Activated B cell treated with CpG ODN at 0.5 μM for 24 hours (primary cell): ENCODE results near the gene TBX15. TPM values are rescaled to one million over a fixed set of nuclear protein-coding genes. Genes with fewer than 3 reads are reported as not detected.

Source experiments
- ATAC-seq: fragments of 200-7000 bp; cut with Tn5 transposase; one replicate; pipeline ENCODE4 v1.10.0; 2021; ENCODE audit warnings: low read depth, mild to moderate bottlenecking, moderate library complexity
- CTCF ChIA-PET: fragments of 350-600 bp; sonication (Branson Sonifier 250); formaldehyde crosslinking; loops from one replicate; lab custom pipeline; 2021; ENCODE audit warnings: antibody characterized with exemption; lab: Charles Lee
- POLR2A ChIA-PET: fragments of 350-600 bp; sonication (Branson Sonifier 250); formaldehyde crosslinking; loops from one replicate; lab custom pipeline; 2021; ENCODE audit warnings: antibody characterized with exemption; lab: Charles Lee
- DNase-seq: peaks from one replicate; pipeline ENCODE4 v3.0.0; 2022
- H3K27ac Mint-ChIP-seq: one replicate; pipeline ENCODE4 v1.8.0; 2020; ENCODE audit warnings: mixed read lengths
- H3K27me3 Mint-ChIP-seq: one replicate; pipeline ENCODE4 v1.8.0; 2021; ENCODE audit warnings: mixed read lengths
- H3K36me3 Mint-ChIP-seq: one replicate; pipeline ENCODE4 v1.8.0; 2021; ENCODE audit warnings: low read depth, mixed read lengths
- H3K4me1 Mint-ChIP-seq: one replicate; pipeline ENCODE4 v1.8.0; 2021; ENCODE audit warnings: mixed read lengths
- H3K4me3 Mint-ChIP-seq: one replicate; pipeline ENCODE4 v1.8.0; 2020; ENCODE audit warnings: mild to moderate bottlenecking, mixed read lengths
- H3K9me3 Mint-ChIP-seq: one replicate; pipeline ENCODE4 v1.8.0; 2020; ENCODE audit warnings: mixed read lengths
- CTCF ChIP-seq: fragments of 200-600 bp; IDR thresholded peaks from one replicate; pipeline ENCODE4 v1.8.0; 2022; ENCODE audit warnings: antibody characterized with exemption, mild to moderate bottlenecking
- intact Hi-C: fragments of 100-400 bp; cut with micrococcal nuclease; formaldehyde crosslinking; loops from one replicate; pipeline ENCODE4 v1.15.1; 2024
- total RNA-seq: library from RNA; stranded (reverse); gene quantifications from 2 replicates; pipeline ENCODE4 v1.2.3, GENCODE V29; 2022

Gene TBX15
- total RNA-seq, 1 donor from 2014 or later = 0.09 TPM

DNA sequence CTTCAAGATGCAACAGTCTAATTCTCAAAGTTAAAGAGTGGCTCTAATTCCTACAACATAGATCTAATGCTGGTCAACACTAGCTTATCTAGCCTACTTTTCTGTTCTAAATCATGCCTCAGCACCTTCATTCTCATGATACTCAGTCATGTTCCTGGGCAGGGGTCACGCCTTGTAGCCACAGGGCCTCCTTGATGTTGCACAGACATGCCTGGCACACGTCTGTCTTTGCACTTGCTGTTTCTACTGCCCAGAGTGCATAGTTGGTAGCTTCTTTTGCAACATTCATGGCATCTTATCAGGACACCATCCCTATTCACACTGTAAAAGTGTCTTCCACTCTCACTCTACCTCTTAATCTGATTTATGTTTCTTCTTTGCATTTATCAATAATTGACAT is 76.6 kb downstream of the TBX15 start:
- DNase-seq = no peak
- Mint-ChIP-seq H3K9me3 (no peaks in the 10 kb centered on the region), H3K4me1 (peaks cover 4% of the 10 kb centered on the region), H3K27ac (no peak overlapping the region), H3K36me3 (no peaks in the 10 kb centered on the region), H3K27me3 (peaks cover 7% of the 10 kb centered on the region), H3K4me3 (no peak overlapping the region)
- no peak for ATAC-seq
- ChIA-PET POLR2A (no interaction called here), CTCF (no interaction called here)
- intact Hi-C loops = no loop called here
- TF ChIP-seq CTCF = no peak

DNA sequence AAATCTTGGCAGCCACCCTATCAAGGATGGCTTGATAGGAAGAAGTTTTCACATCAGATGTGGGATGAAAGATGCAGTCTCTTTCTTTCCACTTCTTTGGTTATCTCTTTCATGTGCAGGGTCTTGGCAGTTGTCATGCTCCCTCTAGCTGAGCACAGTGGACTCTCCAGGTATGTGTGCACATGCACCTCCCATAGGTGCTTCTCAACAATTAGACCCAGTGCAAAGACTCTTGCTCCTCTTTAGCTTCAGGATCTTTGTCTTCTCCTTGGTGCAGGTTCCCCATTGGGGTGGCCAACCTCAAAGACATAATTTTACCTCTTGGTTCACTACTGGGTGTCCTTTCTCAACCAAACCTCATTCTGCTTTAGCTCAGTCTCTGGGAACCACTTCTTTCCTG is 80.7 kb downstream of the TBX15 start:
- Mint-ChIP-seq H3K4me1 (no peaks in the 10 kb centered on the region), H3K27ac (no peak overlapping the region), H3K9me3 (no peaks in the 10 kb centered on the region), H3K4me3 (no peak overlapping the region), H3K27me3 (peaks cover 7% of the 10 kb centered on the region), H3K36me3 (no peaks in the 10 kb centered on the region)
- TF ChIP-seq CTCF = no peak
- ChIA-PET POLR2A (no interaction called here), CTCF (interaction anchor here (0.7 kb wide), 1 partner anchor 9 kb away, joined by 3 read pairs; no protein-coding TSS in a partner anchor)
- no peak for ATAC-seq
- intact Hi-C loops = no loop called here
- DNase-seq = no peak

DNA sequence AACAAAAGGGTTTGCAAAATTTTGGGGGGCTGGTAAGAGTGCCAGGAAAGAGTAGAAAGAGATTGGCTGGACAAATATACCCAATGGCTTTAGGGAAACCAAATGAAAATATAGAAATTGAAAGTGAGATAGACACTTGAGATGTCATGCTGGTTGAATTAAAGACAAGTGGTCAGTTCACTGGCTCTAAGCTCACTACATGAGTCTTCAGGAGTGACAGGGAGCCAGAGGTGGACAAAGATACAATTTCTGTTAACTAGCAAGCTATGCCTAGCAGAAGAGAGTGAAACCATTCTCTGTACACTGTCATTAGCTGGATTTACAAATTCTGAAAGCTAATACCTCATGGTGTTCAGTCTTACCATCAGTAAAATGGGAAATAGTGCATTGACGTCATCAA is 82.5 kb downstream of the TBX15 start:
- DNase-seq (no peak), ATAC-seq (no peak)
- no peaks in the 10 kb centered on the region for H3K9me3 Mint-ChIP-seq
- CTCF ChIA-PET = no interaction called here
- POLR2A ChIA-PET = no interaction called here
- H3K4me3 Mint-ChIP-seq = no peak overlapping the region
- H3K36me3 Mint-ChIP-seq = no peaks in the 10 kb centered on the region
- H3K4me1 Mint-ChIP-seq = no peaks in the 10 kb centered on the region
- peaks cover 3% of the 10 kb centered on the region for H3K27me3 Mint-ChIP-seq
- no peak for TF ChIP-seq CTCF
- H3K27ac Mint-ChIP-seq = no peak overlapping the region
- intact Hi-C loops = no loop called here

DNA sequence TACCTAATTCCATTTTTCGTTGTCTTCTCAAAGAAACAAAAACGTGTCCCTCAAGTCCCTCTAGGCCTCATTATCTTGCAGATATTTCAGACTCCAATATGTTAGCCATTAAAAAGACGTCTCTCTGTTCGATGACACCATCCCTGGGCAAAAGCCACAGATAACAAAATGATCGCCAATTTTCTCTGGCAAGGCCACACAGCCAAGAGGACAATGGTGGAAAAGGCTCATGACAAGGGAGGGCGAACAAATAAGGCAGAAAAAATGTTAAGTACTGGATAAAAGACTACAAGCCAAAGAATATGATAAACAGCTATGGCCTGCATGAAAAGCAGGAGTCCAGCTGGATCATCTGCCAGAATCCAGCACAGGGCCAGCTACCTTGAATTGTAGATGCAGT is 82.9 kb downstream of the TBX15 start:
- peaks cover 3% of the 10 kb centered on the region for H3K27me3 Mint-ChIP-seq
- intact Hi-C loops = no loop called here
- no peak for ATAC-seq
- no peak for DNase-seq
- H3K36me3 Mint-ChIP-seq = no peaks in the 10 kb centered on the region
- H3K9me3 Mint-ChIP-seq = no peaks in the 10 kb centered on the region
- no peak for TF ChIP-seq CTCF
- H3K4me3 Mint-ChIP-seq = no peak overlapping the region
- H3K27ac Mint-ChIP-seq = no peak overlapping the region
- H3K4me1 Mint-ChIP-seq = no peaks in the 10 kb centered on the region
- CTCF ChIA-PET = no interaction called here
- POLR2A ChIA-PET = no interaction called here

DNA sequence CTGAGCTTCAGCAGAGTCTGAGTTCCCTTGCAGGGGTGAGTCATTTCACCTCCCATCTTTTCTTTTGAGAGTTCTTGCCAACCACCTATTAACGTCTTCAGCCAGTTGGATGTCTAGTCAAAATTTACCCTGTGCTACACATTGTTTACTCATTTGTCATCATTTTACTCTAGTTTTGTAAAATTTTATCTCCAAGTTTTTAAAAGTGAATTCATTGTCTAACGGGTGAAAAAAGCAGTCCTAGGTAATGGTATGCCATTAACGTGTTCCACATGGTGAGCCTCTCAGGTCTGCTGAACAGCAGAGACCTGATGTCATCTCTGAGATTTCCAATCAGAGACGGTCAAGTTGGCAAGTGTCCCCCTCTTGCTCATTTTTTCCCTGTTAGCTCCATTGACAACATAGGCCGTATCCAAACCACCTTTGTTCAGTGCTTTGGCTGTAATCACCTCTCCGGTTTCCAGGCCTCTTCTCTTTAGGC is 85.4 kb downstream of the TBX15 start:
- no peak overlapping the region for H3K27ac Mint-ChIP-seq
- H3K9me3 Mint-ChIP-seq = no peaks in the 10 kb centered on the region
- intact Hi-C loops = no loop called here
- no peaks in the 10 kb centered on the region for H3K36me3 Mint-ChIP-seq
- no peaks in the 10 kb centered on the region for H3K4me1 Mint-ChIP-seq
- DNase-seq (no peak), ATAC-seq (no peak)
- POLR2A ChIA-PET = no interaction called here
- no peak for TF ChIP-seq CTCF
- CTCF ChIA-PET = no interaction called here
- peaks cover 3% of the 10 kb centered on the region for H3K27me3 Mint-ChIP-seq
- H3K4me3 Mint-ChIP-seq = no peak overlapping the region
